DND-41 (cell line): ENCODE measurements around the gene TRAPPC2L.

Experiments used
- EZH2 ChIP-seq: IDR thresholded peaks from 3 replicates; pipeline ENCODE4 v1.6.1; 2012; ENCODE audit warnings: borderline replicate concordance, low read depth, mild to moderate bottlenecking, moderate library complexity, low read length, inconsistent platforms; ENCODE audit not compliant: severe bottlenecking
- TF ChIP-seq, protein P1 (sequence below): IDR thresholded peaks from 2 replicates; pipeline ENCODE4 v1.5.1; 2012; ENCODE audit warnings: borderline replicate concordance, low read length, moderate library complexity, mild to moderate bottlenecking; ENCODE audit not compliant: poor library complexity, severe bottlenecking; ENCODE audit errors: extremely low read depth

DNA sequence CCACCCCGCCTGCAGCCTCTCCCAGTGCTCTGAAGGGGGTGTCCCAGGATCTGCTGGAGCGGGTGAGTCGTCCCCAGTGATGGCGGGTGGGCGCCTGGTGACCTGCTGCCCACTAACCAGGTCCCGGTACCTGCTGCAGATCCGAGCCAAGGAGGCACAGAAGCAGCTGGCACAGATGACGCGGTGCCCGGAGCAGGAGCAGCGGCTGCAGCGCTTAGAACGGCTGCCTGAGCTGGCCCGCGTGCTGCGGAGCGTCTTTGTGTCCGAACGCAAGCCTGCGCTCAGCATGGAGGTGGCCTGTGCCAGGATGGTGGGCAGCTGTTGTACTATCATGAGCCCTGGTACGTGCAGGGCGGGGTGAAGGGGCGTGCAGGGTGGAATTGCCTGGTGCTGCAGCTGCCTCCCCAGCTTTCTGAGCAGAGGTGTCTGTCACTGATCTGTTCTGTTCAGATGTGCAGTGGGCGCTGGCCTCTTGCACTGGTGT lies 49.7 kb upstream of the TRAPPC2L start:
- TF ChIP-seq, protein P1, sequence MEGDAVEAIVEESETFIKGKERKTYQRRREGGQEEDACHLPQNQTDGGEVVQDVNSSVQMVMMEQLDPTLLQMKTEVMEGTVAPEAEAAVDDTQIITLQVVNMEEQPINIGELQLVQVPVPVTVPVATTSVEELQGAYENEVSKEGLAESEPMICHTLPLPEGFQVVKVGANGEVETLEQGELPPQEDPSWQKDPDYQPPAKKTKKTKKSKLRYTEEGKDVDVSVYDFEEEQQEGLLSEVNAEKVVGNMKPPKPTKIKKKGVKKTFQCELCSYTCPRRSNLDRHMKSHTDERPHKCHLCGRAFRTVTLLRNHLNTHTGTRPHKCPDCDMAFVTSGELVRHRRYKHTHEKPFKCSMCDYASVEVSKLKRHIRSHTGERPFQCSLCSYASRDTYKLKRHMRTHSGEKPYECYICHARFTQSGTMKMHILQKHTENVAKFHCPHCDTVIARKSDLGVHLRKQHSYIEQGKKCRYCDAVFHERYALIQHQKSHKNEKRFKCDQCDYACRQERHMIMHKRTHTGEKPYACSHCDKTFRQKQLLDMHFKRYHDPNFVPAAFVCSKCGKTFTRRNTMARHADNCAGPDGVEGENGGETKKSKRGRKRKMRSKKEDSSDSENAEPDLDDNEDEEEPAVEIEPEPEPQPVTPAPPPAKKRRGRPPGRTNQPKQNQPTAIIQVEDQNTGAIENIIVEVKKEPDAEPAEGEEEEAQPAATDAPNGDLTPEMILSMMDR = no peak
- TF ChIP-seq EZH2 = no peak
